MCF 10A (cell line): ENCODE measurements around the gene HEATR1. TPM values are rescaled to one million over a fixed set of nuclear protein-coding genes. Genes with fewer than 3 reads are reported as not detected.

Experiments
- BruUV-seq: library from RNA; stranded (reverse); fragments of 400-500 nt; replicated peaks from 2 replicates; lab custom pipeline; 2021; lab: Mats Ljungman, UMichigan
- CTCF ChIA-PET: fragments of 300-600 bp; sonication (Branson Sonifier 250); formaldehyde crosslinking; extraction: SDS; loops from one replicate; lab custom pipeline; 2021; ENCODE audit warnings: antibody characterized with exemption, inconsistent platforms; lab: Yijun Ruan, JAX
- POLR2A ChIA-PET: fragments of 300-600, 350-650 bp; sonication (Branson Sonifier 250); formaldehyde crosslinking; extraction: SDS; loops from one replicate; lab custom pipeline; 2020; ENCODE audit warnings: antibody characterized with exemption, inconsistent platforms; lab: Yijun Ruan, JAX
- DNase-seq: peaks from one replicate; pipeline ENCODE4 v3.0.0-alpha.2; 2018; ENCODE audit not compliant: unreplicated experiment
- H3K27ac Mint-ChIP-seq: one replicate; pipeline ENCODE4 v1.8.0; 2022; ENCODE audit warnings: mild to moderate bottlenecking, low read depth, mixed read lengths; ENCODE audit not compliant: unreplicated experiment
- H3K27me3 Mint-ChIP-seq: one replicate; pipeline ENCODE4 v1.8.0; 2022; ENCODE audit warnings: mixed read lengths; ENCODE audit not compliant: insufficient read depth, unreplicated experiment
- H3K36me3 Mint-ChIP-seq: one replicate; pipeline ENCODE4 v1.8.0; 2022; ENCODE audit warnings: mild to moderate bottlenecking, moderate library complexity, mixed read lengths; ENCODE audit not compliant: insufficient read depth, unreplicated experiment
- H3K4me1 Mint-ChIP-seq: one replicate; pipeline ENCODE4 v1.8.0; 2022; ENCODE audit warnings: mixed read lengths; ENCODE audit not compliant: insufficient read depth, unreplicated experiment
- H3K4me3 Mint-ChIP-seq: one replicate; pipeline ENCODE4 v1.8.0; 2022; ENCODE audit warnings: mild to moderate bottlenecking, moderate library complexity, mixed read lengths; ENCODE audit not compliant: unreplicated experiment
- H3K9me3 Mint-ChIP-seq: one replicate; pipeline ENCODE4 v1.8.0; 2022; ENCODE audit warnings: mixed read lengths; ENCODE audit not compliant: unreplicated experiment
- intact Hi-C: fragments of 100-400 bp; cut with micrococcal nuclease; formaldehyde crosslinking; loops from 2 replicates; pipeline ENCODE4 v1.14.1; 2022
- total RNA-seq: library from RNA; stranded (reverse); gene quantifications from 2 replicates; pipeline ENCODE4 v1.2.3, GENCODE V29; 2022
- TF ChIP-seq, protein P1 (sequence below): fragments of 200-600 bp; IDR thresholded peaks from one replicate; pipeline ENCODE4 v1.8.0; 2022; ENCODE audit warnings: antibody characterized with exemption, mild to moderate bottlenecking; ENCODE audit not compliant: unreplicated experiment

The HEATR1 gene
- total RNA-seq, 1 experiment from 2014 or later: 128 TPM

DNA sequence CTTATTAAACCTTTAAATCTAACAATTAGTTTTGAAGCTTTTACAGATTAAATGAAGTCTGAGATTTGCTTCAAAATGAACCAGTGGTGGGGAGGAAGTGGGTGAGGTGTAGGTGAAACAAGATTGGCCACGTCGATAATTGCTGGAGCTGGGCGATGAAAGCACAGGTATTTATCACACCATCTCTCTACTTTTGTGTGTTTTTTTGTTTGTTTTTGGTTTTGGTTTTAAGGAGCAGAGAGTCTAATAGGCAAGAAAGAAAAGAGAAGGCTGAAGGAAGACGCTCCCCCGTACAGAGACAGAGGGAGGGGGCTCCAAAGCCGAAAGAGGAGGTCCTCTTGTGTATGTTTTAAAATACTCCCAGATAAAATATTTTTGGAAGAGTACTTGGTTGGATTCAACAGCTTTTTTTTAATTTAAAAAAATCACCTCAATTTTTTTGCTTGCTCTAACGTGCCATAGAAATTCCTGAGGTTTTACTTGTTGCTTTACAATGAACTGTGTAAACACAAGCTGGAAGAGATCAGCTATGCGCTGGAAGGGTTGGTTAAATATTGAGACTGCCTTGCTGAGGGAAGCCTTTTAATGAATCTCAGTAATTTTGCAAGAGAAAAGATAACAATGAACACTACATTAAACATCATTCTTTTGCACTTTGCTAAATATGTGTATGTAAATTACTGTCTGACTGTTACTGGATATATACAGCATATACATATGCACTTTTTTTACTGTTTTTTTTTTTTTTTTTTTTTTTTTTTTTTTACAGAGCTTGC is 87.2 kb downstream of the HEATR1 start:
- peaks cover 19% of the 10 kb centered on the region for H3K4me1 Mint-ChIP-seq
- intact Hi-C loops: loop anchor here (2.0 kb wide), 1 partner anchor 236 kb away; the partner anchor contains the start of gene ERO1B
- H3K27me3 Mint-ChIP-seq: no peaks in the 10 kb centered on the region
- ChIA-PET POLR2A (interaction anchor here (0.6 to 3.6 kb wide), 18 partner anchors 7 to 1952 kb away, joined by 3 to 18 read pairs (median 4); partner anchors contain the start of genes B3GALNT2, HEATR1 and LGALS8), CTCF (interaction anchor here (0.6 to 2.3 kb wide), 9 partner anchors 9 to 1242 kb away, joined by 3 to 9 read pairs (median 4); no protein-coding TSS in a partner anchor)
- peak; percentile 76 for DNase-seq
- no TSS peak for BruUV-seq
- H3K27ac Mint-ChIP-seq: peak overlapping the region; percentile 68
- no peaks in the 10 kb centered on the region for H3K36me3 Mint-ChIP-seq
- TF ChIP-seq, protein P1, sequence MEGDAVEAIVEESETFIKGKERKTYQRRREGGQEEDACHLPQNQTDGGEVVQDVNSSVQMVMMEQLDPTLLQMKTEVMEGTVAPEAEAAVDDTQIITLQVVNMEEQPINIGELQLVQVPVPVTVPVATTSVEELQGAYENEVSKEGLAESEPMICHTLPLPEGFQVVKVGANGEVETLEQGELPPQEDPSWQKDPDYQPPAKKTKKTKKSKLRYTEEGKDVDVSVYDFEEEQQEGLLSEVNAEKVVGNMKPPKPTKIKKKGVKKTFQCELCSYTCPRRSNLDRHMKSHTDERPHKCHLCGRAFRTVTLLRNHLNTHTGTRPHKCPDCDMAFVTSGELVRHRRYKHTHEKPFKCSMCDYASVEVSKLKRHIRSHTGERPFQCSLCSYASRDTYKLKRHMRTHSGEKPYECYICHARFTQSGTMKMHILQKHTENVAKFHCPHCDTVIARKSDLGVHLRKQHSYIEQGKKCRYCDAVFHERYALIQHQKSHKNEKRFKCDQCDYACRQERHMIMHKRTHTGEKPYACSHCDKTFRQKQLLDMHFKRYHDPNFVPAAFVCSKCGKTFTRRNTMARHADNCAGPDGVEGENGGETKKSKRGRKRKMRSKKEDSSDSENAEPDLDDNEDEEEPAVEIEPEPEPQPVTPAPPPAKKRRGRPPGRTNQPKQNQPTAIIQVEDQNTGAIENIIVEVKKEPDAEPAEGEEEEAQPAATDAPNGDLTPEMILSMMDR: no peak
- H3K9me3 Mint-ChIP-seq: no peaks in the 10 kb centered on the region
- peak overlapping the region; percentile 37 for H3K4me3 Mint-ChIP-seq

DNA sequence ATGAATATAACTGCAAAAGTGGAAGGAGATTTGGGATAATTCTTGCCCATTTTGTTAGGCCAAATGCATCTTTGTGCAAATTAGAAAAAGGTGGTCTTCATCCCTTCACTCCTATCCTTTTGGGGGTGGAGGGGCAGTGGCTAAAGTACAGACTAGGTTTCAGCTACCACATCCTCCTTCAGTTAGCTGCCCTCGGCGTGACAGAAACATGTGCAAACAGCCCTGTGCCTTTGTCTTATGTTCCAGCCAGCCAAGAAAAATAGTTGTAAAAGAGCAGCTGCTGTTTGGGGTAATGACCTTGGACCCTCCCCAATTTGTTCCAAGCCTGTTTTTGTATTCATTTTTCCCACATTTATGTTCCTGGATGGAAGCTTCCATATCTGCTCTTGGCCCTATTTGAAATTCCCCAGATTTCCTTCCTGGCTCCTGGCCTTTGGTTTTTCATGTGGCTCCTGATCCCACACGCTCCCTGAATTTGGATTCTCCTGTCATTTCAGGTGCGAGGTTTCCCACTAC is 88.8 kb downstream of the HEATR1 start:
- Mint-ChIP-seq H3K9me3 (no peaks in the 10 kb centered on the region), H3K4me3 (no peak overlapping the region), H3K36me3 (no peaks in the 10 kb centered on the region), H3K27me3 (no peaks in the 10 kb centered on the region), H3K27ac (no peak overlapping the region), H3K4me1 (peaks cover 19% of the 10 kb centered on the region)
- TF ChIP-seq, protein P1: no peak
- CTCF ChIA-PET: interaction anchor here (0.6 to 2.3 kb wide), 5 partner anchors 11 to 882 kb away, joined by 3 to 9 read pairs (median 3); no protein-coding TSS in a partner anchor
- intact Hi-C loops: no loop called here
- POLR2A ChIA-PET: interaction anchor here (0.6 to 3.6 kb wide), 9 partner anchors 8 to 596 kb away, joined by 3 to 18 read pairs (median 4); partner anchors contain the start of genes ERO1B and LGALS8
- BruUV-seq: no TSS peak
- no peak for DNase-seq

DNA sequence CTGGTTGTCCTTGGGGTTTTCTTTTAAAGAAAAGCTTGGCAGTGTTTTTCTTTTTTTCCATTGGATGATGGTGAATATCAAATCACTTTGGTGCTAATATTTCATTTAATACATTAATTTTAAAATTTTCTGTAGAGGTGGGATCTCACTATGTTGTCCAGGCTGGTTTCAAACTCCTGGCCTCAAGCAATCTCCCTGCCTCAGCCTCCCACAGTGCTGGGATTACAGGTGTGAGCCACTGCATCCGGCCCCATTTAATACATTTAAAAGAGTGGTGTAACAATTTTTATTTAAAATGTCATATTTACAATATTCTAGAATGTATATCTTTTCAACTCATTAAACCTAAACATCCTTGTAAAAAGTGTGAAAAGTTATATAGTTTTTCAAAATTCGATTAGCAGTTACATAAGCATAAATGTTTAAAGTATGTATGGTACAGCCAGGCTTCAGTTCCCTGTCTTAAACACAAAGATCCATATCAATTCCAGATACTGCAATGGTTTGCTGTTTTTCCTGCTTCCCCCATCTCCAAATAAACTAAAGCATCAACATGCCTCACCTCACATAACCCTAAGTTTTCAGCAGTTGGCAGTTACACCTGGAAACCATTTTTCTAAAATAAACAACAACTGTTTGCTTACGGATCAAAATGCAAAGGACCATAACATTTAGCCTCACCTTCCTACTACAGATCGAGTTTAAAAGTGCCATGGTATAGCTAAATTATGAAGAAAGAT is 89.4 kb downstream of the HEATR1 start:
- H3K4me3 Mint-ChIP-seq: no peak overlapping the region
- TF ChIP-seq, protein P1: no peak
- H3K27me3 Mint-ChIP-seq: no peaks in the 10 kb centered on the region
- H3K27ac Mint-ChIP-seq: no peak overlapping the region
- ChIA-PET POLR2A (interaction anchor here (0.6 to 3.6 kb wide), 8 partner anchors 9 to 596 kb away, joined by 3 to 18 read pairs (median 4); partner anchors contain the start of genes ERO1B and LGALS8), CTCF (interaction anchor here (0.6 to 2.3 kb wide), 6 partner anchors 11 to 882 kb away, joined by 3 to 9 read pairs (median 3); no protein-coding TSS in a partner anchor)
- H3K9me3 Mint-ChIP-seq: no peaks in the 10 kb centered on the region
- H3K36me3 Mint-ChIP-seq: no peaks in the 10 kb centered on the region
- H3K4me1 Mint-ChIP-seq: peaks cover 19% of the 10 kb centered on the region
- BruUV-seq: no TSS peak
- no peak for DNase-seq
- intact Hi-C loops: no loop called here
